GM12878 (cell line): ENCODE measurements around the gene GIMAP4. TPM values are rescaled to one million over a fixed set of nuclear protein-coding genes. Genes with fewer than 3 reads are reported as not detected.

Experiments used
- ATAC-seq: fragments of 200-7000 bp; cut with Tn5 transposase; 3 replicates; pipeline ENCODE4 v1.9.1; 2020; ENCODE audit warnings: mild to moderate bottlenecking, moderate library complexity
- BruUV-seq: library from RNA; stranded (reverse); fragments of 400-500 nt; replicated peaks from 2 replicates; lab custom pipeline; 2021; lab: Mats Ljungman, UMichigan
- CTCF ChIA-PET: fragments of 300-600 bp; sonication (Branson Sonifier 250); formaldehyde crosslinking; extraction: SDS; loops from one replicate; lab custom pipeline; 2021; ENCODE audit warnings: inconsistent platforms; lab: Yijun Ruan, JAX
- POLR2A ChIA-PET: fragments of 350-600 bp; formaldehyde crosslinking; extraction: SDS; loops from one replicate; lab custom pipeline; 2021; ENCODE audit warnings: inconsistent platforms; lab: Charles Lee
- RAD21 ChIA-PET: fragments of 300-600 bp; sonication (Branson Sonifier 250); formaldehyde crosslinking; loops from one replicate; lab custom pipeline; 2023; ENCODE audit warnings: antibody characterized with exemption; ENCODE audit not compliant: unreplicated experiment; lab: Charles Lee
- SMC1A ChIA-PET: fragments of 300-600 bp; sonication (Branson Sonifier 250); formaldehyde crosslinking; loops from one replicate; lab custom pipeline; 2023; ENCODE audit not compliant: unreplicated experiment, uncharacterized antibody; lab: Charles Lee
- DNase-seq: peaks from one replicate; pipeline ENCODE4 v3.0.0-alpha.2; 2011; ENCODE audit warnings: low read depth, low spot score
- FAIRE-seq: peaks from 3 replicates; lab custom pipeline; 2011; peaks lifted over from hg19 to GRCh38; lab: Jason Lieb, UNC
- H2AFZ ChIP-seq: 2 replicates; pipeline ENCODE4 v1.6.0; 2011; ENCODE audit warnings: low read depth, low read length, control low read depth; ENCODE audit not compliant: control insufficient read depth
- H3K27ac ChIP-seq: 2 replicates; pipeline ENCODE4 v1.5.1; 2011; ENCODE audit warnings: control low read depth; ENCODE audit not compliant: control insufficient read depth, insufficient read depth
- H3K27me3 ChIP-seq, 2 experiments: replicated peaks in 1 of 2; 2 replicates each; pipeline versions ENCODE4 v1.6.0 to v1.6.1; 2011; ENCODE audit warnings: low read length in 1 of 2; ENCODE audit not compliant: control insufficient read depth in 2 of 2, insufficient read depth in 2 of 2
- H3K36me3 ChIP-seq, 2 experiments: 2 replicates each; pipeline ENCODE4 v1.5.1; 2011; ENCODE audit warnings: low read length in 1 of 2; ENCODE audit not compliant: control insufficient read depth in 2 of 2, insufficient read depth in 2 of 2
- H3K4me1 ChIP-seq: 2 replicates; pipeline ENCODE4 v1.6.1; 2011; ENCODE audit warnings: mild to moderate bottlenecking, low read length, moderate library complexity, mixed read lengths; ENCODE audit not compliant: control insufficient read depth, insufficient read depth
- H3K4me2 ChIP-seq: 2 replicates; pipeline ENCODE4 v1.6.0; 2011; ENCODE audit warnings: control low read depth; ENCODE audit not compliant: control insufficient read depth, insufficient read depth
- H3K4me3 ChIP-seq: fragments of 200-600 bp; sonication (generic); 2 replicates; pipeline ENCODE4 v1.5.1; 2016
- H3K79me2 ChIP-seq: 2 replicates; pipeline ENCODE4 v1.6.0; 2011; ENCODE audit warnings: low read length; ENCODE audit not compliant: control insufficient read depth, insufficient read depth
- H3K9ac ChIP-seq: 2 replicates; pipeline ENCODE4 v1.8.0; 2011; ENCODE audit warnings: low read length, control low read depth, mixed read lengths; ENCODE audit not compliant: control insufficient read depth, insufficient read depth
- H3K9me3 ChIP-seq: replicated peaks from 3 replicates; pipeline ENCODE4 v1.5.1; 2011; ENCODE audit warnings: mild to moderate bottlenecking, low read length; ENCODE audit not compliant: control insufficient read depth, insufficient read depth
- H4K20me1 ChIP-seq: 2 replicates; pipeline ENCODE4 v1.6.0; 2011; ENCODE audit not compliant: control insufficient read depth, insufficient read depth
- HDGF ChIP-seq: fragments of 450-650 bp; IDR thresholded peaks from 2 replicates; pipeline ENCODE4 v1.6.1; 2016; ENCODE audit warnings: antibody characterized with exemption
- KDM1A ChIP-seq: fragments of 200-600 bp; sonication (generic); IDR thresholded peaks from 2 replicates; pipeline ENCODE4 v1.6.1; 2016; ENCODE audit warnings: borderline replicate concordance
- NKRF ChIP-seq: fragments of 450-650 bp; conservative IDR thresholded peaks from 2 replicates; pipeline ENCODE4 v1.6.1; 2017; ENCODE audit warnings: mild to moderate bottlenecking, moderate library complexity
- NR2C2 ChIP-seq: IDR thresholded peaks from 2 replicates; pipeline ENCODE4 v1.6.1; 2011; ENCODE audit warnings: borderline replicate concordance, low read depth; ENCODE audit not compliant: control insufficient read depth, insufficient read length
- SIN3A ChIP-seq: IDR thresholded peaks from 2 replicates; pipeline ENCODE4 v1.6.1; 2012; ENCODE audit warnings: low read depth, low read length, improper control_type of control experiment
- SMAD5 ChIP-seq: IDR thresholded peaks from 2 replicates; pipeline ENCODE4 v1.6.1; 2016; ENCODE audit warnings: antibody characterized with exemption, low read depth
- SPI1 ChIP-seq: IDR thresholded peaks from 2 replicates; pipeline ENCODE4 v1.6.1; 2011; ENCODE audit warnings: low read depth, mild to moderate bottlenecking, low read length, moderate library complexity, borderline replicate concordance; ENCODE audit not compliant: insufficient read depth
- ZNF384 ChIP-seq: IDR thresholded peaks from 2 replicates; pipeline ENCODE4 v1.6.1; 2012; ENCODE audit warnings: low read depth, mild to moderate bottlenecking, low read length, improper control_type of control experiment, borderline replicate concordance
- WGBS: methylation state at CpG from one replicate; pipeline ENCODE4 v1.1.6; 2016; ENCODE audit warnings: low lambda C conversion rate; ENCODE audit not compliant: insufficient replicate concordance, insufficient coverage; ENCODE audit errors: missing lambda C conversion rate; 5-methylcytosine and 5-hydroxymethylcytosine counted together
- in situ Hi-C: fragments of 300-500 bp; cut with MboI; formaldehyde crosslinking; loops from 9 replicates; pipeline ENCODE4 v1.14.3; 2018; ENCODE audit warnings: mixed read lengths
- intact Hi-C: fragments of 100-400 bp; cut with micrococcal nuclease; formaldehyde crosslinking; loops from one replicate; pipeline ENCODE4 v1.14.2; 2022; ENCODE audit not compliant: unreplicated experiment
- polyA plus RNA-seq, 11 experiments: library from polyadenylated mRNA; depleted of rRNA in 4 of 11; unstranded in 6 of 11; stranded (reverse) in 5 of 11; fragments of >200 nt; fragmentation: Nextera tagmentation in 4 of 11; fragmentation: Illumina TruSeq in 1 of 11; extraction: Ambion mirVana in 4 of 11; extraction: Trizol in 1 of 11; gene quantifications; 1 replicate in 1 of 11; 2 replicates in 10 of 11; pipeline versions ENCODE4 v1.2.1 to v1.2.3, GENCODE V29; 2011 to 2016; ENCODE audit warnings: inconsistent platforms in 2 of 11, missing spikeins in 2 of 11, low read depth in 1 of 11
- total RNA-seq, 4 experiments: library from RNA; depleted of rRNA in 3 of 4; stranded (reverse); fragments of >200 nt in 3 of 4; fragmentation: Illumina TruSeq in 1 of 4; extraction: Trizol in 1 of 4; gene quantifications; 2 replicates each; pipeline versions ENCODE4 v1.2.1 to v1.2.3, GENCODE V29; 2013 to 2021
- TF ChIP-seq, protein P1 (sequence below): IDR thresholded peaks from 2 replicates; pipeline ENCODE4 v1.6.1; 2011; ENCODE audit warnings: borderline replicate concordance, low read depth, mild to moderate bottlenecking, moderate library complexity, mixed read lengths, low read length; ENCODE audit not compliant: insufficient read depth; ENCODE audit errors: extremely low read length

GIMAP4 gene
- total and polyA plus RNA-seq, 10 of the 15 experiments (the other 5 are each of a cell fraction or from before 2014, with no cell fraction given), result 0.06 to 1.5 (median 0.32) TPM; not detected in 1

- POLR2A ChIA-PET, result no interaction called here
- Histone ChIP-seq H3K4me3 (no peak overlapping the region), H3K27ac (no peak overlapping the region), H3K4me2 (no peak overlapping the region), H3K4me1 (peaks cover 5% of the 10 kb centered on the region; the same call in 1 of the 2 replicates), H3K27me3 (no peaks in the 10 kb centered on the region), H4K20me1 (no peaks in the 10 kb centered on the region), H3K9me3 (peaks cover 4% of the 10 kb centered on the region; the same call in 2 of the 3 replicates), H2AFZ (peak overlapping the region; percentile 60), H3K79me2 (no peaks in the 10 kb centered on the region), H3K9ac (no peak overlapping the region), H3K36me3 (no peaks in the 10 kb centered on the region)
- in situ Hi-C loops, result no loop called here
- FAIRE-seq (no peak), ATAC-seq (no peak), DNase-seq (no peak)
- intact Hi-C loops, result no loop called here
- BruUV-seq, result no TSS peak
- RAD21 ChIA-PET, result interaction anchor here (1.1 kb wide), 1 partner anchor 83 kb away, joined by 3 read pairs; no protein-coding TSS in a partner anchor
- SMC1A ChIA-PET, result interaction anchor here (1.2 kb wide), 1 partner anchor 137 kb away, joined by 3 read pairs; no protein-coding TSS in a partner anchor
- TF ChIP-seq, protein P1, sequence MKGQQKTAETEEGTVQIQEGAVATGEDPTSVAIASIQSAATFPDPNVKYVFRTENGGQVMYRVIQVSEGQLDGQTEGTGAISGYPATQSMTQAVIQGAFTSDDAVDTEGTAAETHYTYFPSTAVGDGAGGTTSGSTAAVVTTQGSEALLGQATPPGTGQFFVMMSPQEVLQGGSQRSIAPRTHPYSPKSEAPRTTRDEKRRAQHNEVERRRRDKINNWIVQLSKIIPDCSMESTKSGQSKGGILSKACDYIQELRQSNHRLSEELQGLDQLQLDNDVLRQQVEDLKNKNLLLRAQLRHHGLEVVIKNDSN, result no peak
- TF ChIP-seq SPI1 (peak; percentile 51; the same call in 1 of the 2 replicates), NR2C2 (no peak)
- 37% methylated on average over 4 of the region's 4 CpGs for WGBS
- CTCF ChIA-PET, result no interaction called here
Measured at GRCh38 chr7:150586068-150586784, 19.0 kb downstream of the GIMAP4 start.

DNA sequence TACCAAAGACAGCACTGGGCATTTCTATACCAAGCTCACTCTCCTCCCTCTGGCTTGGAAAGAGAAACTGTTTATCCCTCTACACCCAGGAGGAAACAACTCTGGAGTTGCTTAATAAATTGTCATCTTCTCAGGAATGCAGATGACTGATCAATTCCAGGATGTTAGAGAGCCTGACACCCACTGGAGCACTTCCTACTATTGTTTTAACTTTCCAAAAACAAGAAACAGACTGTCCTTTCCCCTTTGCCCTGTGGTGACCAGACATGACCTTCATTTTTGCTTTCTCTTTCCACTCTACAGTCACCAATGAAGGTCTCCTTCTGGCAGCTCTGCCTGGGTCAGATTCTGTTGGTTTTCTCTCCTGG, 19.6 kb downstream of the GIMAP4 start:
- in situ Hi-C loops, result no loop called here
- no TSS peak for BruUV-seq
- H3K27ac ChIP-seq, result no peak overlapping the region
- no peak for TF ChIP-seq NKRF
- no peak for TF ChIP-seq SMAD5
- no peak for TF ChIP-seq HDGF
- TF ChIP-seq, protein P1, result no peak
- no peak for TF ChIP-seq SIN3A
- TF ChIP-seq ZNF384, result no peak
- TF ChIP-seq SPI1, result no peak
- no peak for TF ChIP-seq KDM1A

More for the DNA sequence above, 19.6 kb downstream of the GIMAP4 start:
- ATAC-seq (no peak), FAIRE-seq (no peak), DNase-seq (no peak)
- ChIA-PET CTCF (no interaction called here), SMC1A (interaction anchor here (0.7 to 1.2 kb wide), 2 partner anchors 137 to 138 kb away, joined by 3 read pairs; no protein-coding TSS in a partner anchor), RAD21 (interaction anchor here (1.1 kb wide), 1 partner anchor 83 kb away, joined by 3 read pairs; no protein-coding TSS in a partner anchor), POLR2A (no interaction called here)
- peaks cover 4% of the 10 kb centered on the region; the same call in 2 of the 3 replicates for H3K9me3 ChIP-seq
- H3K4me1 ChIP-seq, result peaks cover 5% of the 10 kb centered on the region; the same call in 1 of the 2 replicates
- H3K27me3 ChIP-seq, result no peaks in the 10 kb centered on the region
- no peak overlapping the region for H3K4me3 ChIP-seq
- no peaks in the 10 kb centered on the region for H3K79me2 ChIP-seq
- H3K4me2 ChIP-seq, result no peak overlapping the region
- peak overlapping the region; percentile 60 for H2AFZ ChIP-seq
- no peaks in the 10 kb centered on the region for H3K36me3 ChIP-seq
- H3K9ac ChIP-seq, result no peak overlapping the region
- intact Hi-C loops, result no loop called here
- no peaks in the 10 kb centered on the region for H4K20me1 ChIP-seq
